AG04450 (cell line): Measurements from ENCODE around the gene SUFU. TPM values are rescaled to one million over a fixed set of nuclear protein-coding genes. Genes with fewer than 3 reads are reported as not detected.

Experiments used
- CTCF ChIA-PET: fragments of 300-600, 350-600 bp; formaldehyde crosslinking; extraction: SDS; loops from one replicate; lab custom pipeline; 2022; ENCODE audit warnings: antibody characterized with exemption, inconsistent platforms; lab: Charles Lee
- POLR2A ChIA-PET: fragments of 350-600 bp; formaldehyde crosslinking; extraction: SDS; loops from one replicate; lab custom pipeline; 2021; ENCODE audit warnings: antibody characterized with exemption, inconsistent platforms; lab: Yijun Ruan, JAX
- DNase-seq: peaks from one replicate; pipeline ENCODE4 v3.0.0-alpha.2; 2011; ENCODE audit warnings: low read depth, low spot score
- H3K27ac ChIP-seq: one replicate; pipeline ENCODE4 v1.5.1; 2012; ENCODE audit warnings: low read depth, low read length, control low read depth
- H3K27me3 ChIP-seq: one replicate; pipeline ENCODE4 v1.6.0; 2012; ENCODE audit warnings: low read length; ENCODE audit not compliant: control insufficient read depth, insufficient read depth
- H3K4me3 ChIP-seq: 2 replicates; pipeline ENCODE4 v1.5.1; 2011; ENCODE audit warnings: mild to moderate bottlenecking, low read depth, low read length, control low read depth
- H3K9me3 ChIP-seq: 2 replicates; pipeline ENCODE4 v1.5.1; 2012; ENCODE audit warnings: low read length; ENCODE audit not compliant: control insufficient read depth, insufficient read depth
- CTCF ChIP-seq: IDR thresholded peaks from 2 replicates; pipeline ENCODE4 v1.5.1; 2011; ENCODE audit warnings: low read depth, low read length, control low read depth, inconsistent platforms
- polyA plus RNA-seq: library from polyadenylated mRNA; depleted of rRNA; stranded (reverse); fragments of >200 nt; gene quantifications from 2 replicates; pipeline ENCODE4 v1.2.3, GENCODE V29; 2011

The SUFU gene
- polyA plus RNA-seq, 1 experiment, result 11.0 TPM

GRCh38 chr10:102676534-102677315 is 173.0 kb downstream of the SUFU start:
- no peaks in the 10 kb centered on the region for H3K9me3 ChIP-seq
- no peaks in the 10 kb centered on the region for H3K27me3 ChIP-seq
- no peak for DNase-seq
- H3K4me3 ChIP-seq, result peak overlapping the region; percentile 17; the same call in 1 of the 2 replicates
- ChIA-PET POLR2A (interaction anchor here (0.6 to 6.5 kb wide), 13 partner anchors 13 to 655 kb away, joined by 3 to 71 read pairs (median 7); partner anchors contain the start of genes ARL3, SFXN2, TRIM8 and WBP1L), CTCF (interaction anchor here (0.6 to 3.1 kb wide), 10 partner anchors 9 to 283 kb away, joined by 3 to 21 read pairs (median 4); partner anchors contain the start of genes ARL3, SFXN2 and SUFU)
- no peak for TF ChIP-seq CTCF
- H3K27ac ChIP-seq, result peak overlapping the region; percentile 92

GRCh38 chr10:102677331-102678067 is 173.7 kb downstream of the SUFU start:
- TF ChIP-seq CTCF, result no peak
- ChIA-PET POLR2A (interaction anchor here (1.2 to 6.5 kb wide), 3 partner anchors 14 to 35 kb away, joined by 5 to 71 read pairs (median 10); partner anchors contain the start of genes ARL3 and SFXN2), CTCF (interaction anchor here (0.6 to 3.0 kb wide), 12 partner anchors 8 to 224 kb away, joined by 3 to 28 read pairs (median 5); partner anchors contain the start of genes ARL3, SFXN2 and SUFU)
- Histone ChIP-seq H3K27ac (peak overlapping the region; percentile 92), H3K27me3 (no peaks in the 10 kb centered on the region), H3K9me3 (no peaks in the 10 kb centered on the region), H3K4me3 (no peak overlapping the region)
- DNase-seq, result no peak

DNA sequence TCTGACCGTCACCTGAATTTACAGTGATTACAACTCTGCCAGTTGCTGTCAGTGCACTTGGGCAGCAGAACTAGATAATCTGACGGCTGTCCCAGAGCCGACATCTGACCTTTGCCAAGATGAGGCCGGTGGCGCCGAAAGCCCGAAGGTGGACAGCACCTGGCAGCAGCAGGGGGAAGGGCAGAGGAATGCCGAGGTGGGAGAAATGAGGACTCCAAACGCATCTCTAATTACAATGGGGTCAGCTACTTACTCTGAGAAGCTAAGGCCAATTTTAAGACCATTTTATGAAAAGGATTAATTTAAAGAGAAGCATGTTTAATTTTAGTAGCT is 174.3 kb downstream of the SUFU start:
- CTCF ChIA-PET, result interaction anchor here (0.6 to 3.0 kb wide), 12 partner anchors 9 to 224 kb away, joined by 3 to 28 read pairs (median 5); partner anchors contain the start of genes ARL3, SFXN2 and SUFU
- DNase-seq, result no peak
- POLR2A ChIA-PET, result interaction anchor here (1.2 to 6.5 kb wide), 3 partner anchors 14 to 34 kb away, joined by 5 to 71 read pairs (median 10); partner anchors contain the start of genes ARL3 and SFXN2
- H3K4me3 ChIP-seq, result no peak overlapping the region
- H3K9me3 ChIP-seq, result no peaks in the 10 kb centered on the region
- no peak overlapping the region for H3K27ac ChIP-seq
- no peaks in the 10 kb centered on the region for H3K27me3 ChIP-seq
- no peak for TF ChIP-seq CTCF

GRCh38 chr10:102678842-102679289 is 175.1 kb downstream of the SUFU start:
- CTCF ChIA-PET, result interaction anchor here (0.6 to 3.0 kb wide), 9 partner anchors 9 to 223 kb away, joined by 3 to 28 read pairs (median 8); partner anchors contain the start of genes ARL3 and SFXN2
- no peak overlapping the region for H3K27ac ChIP-seq
- H3K9me3 ChIP-seq, result no peaks in the 10 kb centered on the region
- H3K27me3 ChIP-seq, result no peaks in the 10 kb centered on the region
- DNase-seq, result no peak
- H3K4me3 ChIP-seq, result no peak overlapping the region
- POLR2A ChIA-PET, result interaction anchor here (0.6 to 6.5 kb wide), 3 partner anchors 33 to 86 kb away, joined by 3 to 71 read pairs (median 4); partner anchors contain the start of genes ARL3 and SFXN2
- peak; percentile 85 for TF ChIP-seq CTCF
